HG03108 (cell line): ENCODE results near the gene SPOCK1.

ENCODE experiments used
- ATAC-seq: cut with Tn5 transposase; IDR thresholded peaks from one replicate; pipeline ENCODE4 v1.9.1; 2021; ENCODE audit warnings: moderate library complexity; ENCODE audit not compliant: unreplicated experiment

The SPOCK1 gene

DNA sequence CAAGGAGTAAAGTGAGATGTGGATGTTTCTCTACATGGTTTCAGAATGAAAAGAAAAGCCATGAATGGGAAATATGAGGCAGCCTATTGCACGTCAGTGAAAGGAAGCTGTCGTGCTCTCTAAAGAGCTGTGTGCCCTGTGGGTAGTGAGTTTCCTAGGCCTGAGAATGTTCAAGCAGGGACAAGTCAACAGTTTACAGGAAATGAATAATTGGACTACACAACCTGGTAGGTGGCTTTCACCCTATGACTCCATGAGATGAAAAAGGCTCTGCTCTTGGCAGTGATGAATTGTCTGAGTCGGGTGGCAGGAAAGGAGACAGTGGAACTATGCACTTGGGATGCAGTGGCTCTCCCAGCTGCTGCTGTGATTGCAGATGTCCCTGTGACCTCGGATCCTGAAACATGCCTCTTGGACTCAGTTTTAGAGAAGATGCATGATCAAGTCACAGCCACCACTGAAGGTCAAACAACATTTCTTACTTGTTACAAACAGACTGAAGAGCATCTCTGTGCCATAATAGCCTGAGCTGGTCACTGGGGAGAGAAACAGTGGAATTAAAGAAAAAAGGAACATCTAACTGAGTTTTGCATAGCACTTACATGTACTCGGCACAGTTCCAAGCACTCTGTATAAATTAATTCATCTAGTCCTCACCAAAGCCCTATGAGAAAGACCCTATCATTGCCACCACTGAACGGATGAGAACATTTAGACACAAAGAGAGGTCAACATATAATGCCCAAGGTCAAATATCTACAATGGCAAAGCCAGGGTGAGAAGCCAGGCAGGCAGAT lies 293.7 kb downstream of the SPOCK1 start:
- ATAC-seq: no peak

DNA sequence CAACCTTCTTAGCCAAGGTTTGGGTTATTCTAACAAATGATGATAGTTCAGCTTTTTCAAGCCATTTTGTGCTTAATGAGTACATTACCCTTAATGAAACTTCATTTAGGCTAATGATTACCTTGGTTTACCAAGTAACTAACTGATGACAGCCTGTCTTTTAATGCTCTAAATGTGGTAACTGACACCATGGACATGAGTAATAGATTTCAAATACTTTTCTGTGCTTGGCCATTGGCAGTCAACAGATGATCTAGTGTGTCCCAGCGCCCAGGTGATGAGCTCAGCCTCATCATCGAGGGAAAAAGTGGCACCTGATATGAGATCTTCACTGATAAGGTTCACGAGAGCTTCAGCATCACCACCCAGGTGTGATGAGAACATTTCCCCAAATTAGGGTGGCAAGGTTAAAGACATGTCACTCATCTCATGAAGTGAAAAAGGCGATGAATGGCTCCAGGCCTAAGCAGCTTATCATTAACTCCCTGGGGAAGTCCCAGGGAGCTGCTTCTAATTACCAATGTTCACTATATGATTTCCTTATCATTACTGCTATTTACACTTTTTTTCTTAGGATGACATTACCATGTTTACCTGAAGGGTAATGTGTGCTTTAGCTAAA lies 296.0 kb downstream of the SPOCK1 start:
- ATAC-seq: no peak

DNA sequence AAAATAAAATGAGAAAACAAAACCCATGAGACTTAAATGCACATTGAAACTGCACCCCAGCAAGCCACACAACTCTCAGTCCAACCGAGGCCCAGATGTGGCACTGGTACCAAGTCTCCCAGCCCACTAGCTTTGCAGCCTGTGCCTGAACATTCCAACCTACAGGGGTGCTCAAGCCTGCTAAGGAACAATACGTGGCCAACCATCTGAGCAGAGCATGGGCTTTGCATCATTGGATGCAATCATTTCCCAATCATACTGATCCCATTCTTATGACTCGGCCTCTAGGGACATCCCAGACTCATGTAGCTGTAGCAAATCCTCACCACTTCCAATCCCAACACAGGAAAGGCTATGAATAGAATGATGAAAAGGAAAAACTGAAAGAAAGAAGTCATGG lies 297.2 kb downstream of the SPOCK1 start:
- no peak for ATAC-seq

- ATAC-seq: no peak
These were observed 298.0 kb downstream of the SPOCK1 start for GRCh38 chr5:137200906-137201700.

DNA sequence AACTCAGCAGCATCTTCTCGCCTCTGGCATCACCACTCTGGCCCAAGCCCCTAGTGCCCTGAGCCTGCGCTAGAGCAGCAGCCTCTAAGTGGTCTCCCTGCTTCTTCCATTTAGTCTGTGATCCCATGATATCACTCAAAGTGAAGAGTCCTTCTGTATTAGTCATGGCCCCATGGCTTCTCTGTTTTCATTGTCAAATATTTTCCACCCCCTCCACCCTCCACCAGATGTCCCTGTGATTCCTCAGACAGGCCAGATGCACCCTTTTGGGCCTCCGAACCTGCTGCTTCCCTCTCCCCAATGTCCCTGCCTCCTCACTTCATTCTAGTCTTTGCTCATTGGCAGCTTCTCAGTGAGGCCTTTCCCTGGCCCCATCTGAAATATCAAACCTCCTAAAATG lies 299.2 kb downstream of the SPOCK1 start:
- ATAC-seq: no peak

GRCh38 chr5:137199201-137199600 lies 299.9 kb downstream of the SPOCK1 start:
- ATAC-seq: no peak

- ATAC-seq: no peak
These were observed 303.6 kb downstream of the SPOCK1 start for GRCh38 chr5:137195483-137195882.

- ATAC-seq: no peak
These were observed 304.8 kb downstream of the SPOCK1 start for GRCh38 chr5:137194300-137194699.

DNA sequence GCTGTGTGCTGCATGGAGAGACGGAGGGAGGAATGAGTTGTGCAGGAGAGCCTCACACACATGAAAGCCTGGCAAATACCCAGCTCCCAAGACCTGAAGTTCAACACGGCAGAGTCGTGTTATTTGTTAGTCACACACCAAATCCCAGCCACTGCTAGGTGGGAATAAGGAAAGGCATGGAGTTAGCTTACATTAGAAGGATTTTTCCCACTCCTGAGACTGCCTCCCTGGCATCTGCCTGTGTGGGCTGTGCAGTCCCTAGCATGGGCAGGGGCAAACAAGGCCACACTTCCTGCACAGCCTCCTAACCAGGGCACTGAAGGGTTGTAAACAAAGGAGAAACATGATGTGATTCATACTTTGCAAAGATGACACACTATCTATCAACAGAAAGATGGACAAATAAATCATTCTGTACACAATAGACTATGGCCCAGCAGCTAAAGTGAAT lies 306.8 kb downstream of the SPOCK1 start:
- no peak for ATAC-seq

DNA sequence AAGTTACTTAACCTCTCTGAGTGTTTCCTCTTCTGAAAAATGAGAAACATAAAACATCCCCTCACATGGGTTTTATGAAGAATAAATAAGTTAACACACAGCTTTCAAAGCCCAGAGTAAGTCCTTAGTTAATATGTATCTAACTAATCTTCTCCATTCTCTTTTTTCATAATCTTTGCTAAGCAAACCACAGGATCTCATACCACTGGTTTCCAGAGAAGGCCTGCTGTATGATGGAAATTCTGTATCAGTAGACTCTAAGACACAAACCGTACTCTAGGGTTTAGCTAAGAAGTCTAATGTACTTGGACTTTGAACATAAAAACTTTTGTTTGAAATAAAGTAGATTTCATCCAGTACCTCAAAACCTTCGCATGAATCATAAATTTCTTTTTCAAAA lies 307.9 kb downstream of the SPOCK1 start:
- ATAC-seq: no peak

DNA sequence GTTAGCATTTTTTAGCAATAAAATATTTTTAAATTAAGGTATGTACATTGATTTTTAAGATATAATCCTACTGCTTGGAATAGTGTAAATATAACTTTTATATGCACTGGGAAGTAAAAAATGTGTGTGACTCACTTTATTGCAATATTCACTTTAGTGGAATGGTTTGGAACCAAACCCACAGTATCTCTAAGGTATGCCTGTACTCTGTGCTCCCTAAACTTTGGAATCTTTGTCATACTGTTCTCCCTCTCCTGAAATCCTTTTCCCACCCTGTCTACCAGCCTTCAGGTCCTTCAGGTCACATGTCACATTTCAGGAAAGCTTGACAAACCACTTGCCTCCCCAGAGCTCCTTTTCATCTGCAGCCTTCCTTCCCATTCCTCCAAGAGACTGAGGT lies 308.7 kb downstream of the SPOCK1 start:
- no peak for ATAC-seq

GRCh38 chr5:137190031-137190430 lies 309.1 kb downstream of the SPOCK1 start:
- ATAC-seq: no peak

DNA sequence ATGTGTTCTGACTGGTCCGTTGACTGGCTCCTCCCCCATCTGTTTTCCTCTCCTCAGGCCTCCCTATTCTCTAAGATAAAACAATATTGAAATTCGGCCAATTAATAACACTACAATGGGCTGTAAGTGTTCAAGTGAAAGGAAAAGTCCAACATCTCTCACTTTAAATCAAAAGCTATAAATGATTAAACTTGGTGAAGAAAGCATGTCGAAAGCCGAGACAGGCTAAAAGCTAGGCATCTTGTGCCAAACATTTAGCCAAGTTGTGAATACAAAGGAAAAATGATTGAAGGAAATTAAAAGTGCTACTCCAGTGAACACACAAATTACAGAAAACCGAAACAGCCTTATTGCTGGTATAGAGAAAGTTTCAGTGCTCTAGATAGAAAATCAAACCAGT lies 310.6 kb downstream of the SPOCK1 start:
- ATAC-seq: no peak

- no peak for ATAC-seq
These were observed 312.2 kb downstream of the SPOCK1 start for GRCh38 chr5:137186759-137187461.

- ATAC-seq: no peak
These were observed 313.9 kb downstream of the SPOCK1 start for GRCh38 chr5:137185193-137185592.

GRCh38 chr5:137184734-137185133 lies 314.4 kb downstream of the SPOCK1 start:
- ATAC-seq: no peak

- ATAC-seq: no peak
These were observed 316.6 kb downstream of the SPOCK1 start for GRCh38 chr5:137182576-137182975.

DNA sequence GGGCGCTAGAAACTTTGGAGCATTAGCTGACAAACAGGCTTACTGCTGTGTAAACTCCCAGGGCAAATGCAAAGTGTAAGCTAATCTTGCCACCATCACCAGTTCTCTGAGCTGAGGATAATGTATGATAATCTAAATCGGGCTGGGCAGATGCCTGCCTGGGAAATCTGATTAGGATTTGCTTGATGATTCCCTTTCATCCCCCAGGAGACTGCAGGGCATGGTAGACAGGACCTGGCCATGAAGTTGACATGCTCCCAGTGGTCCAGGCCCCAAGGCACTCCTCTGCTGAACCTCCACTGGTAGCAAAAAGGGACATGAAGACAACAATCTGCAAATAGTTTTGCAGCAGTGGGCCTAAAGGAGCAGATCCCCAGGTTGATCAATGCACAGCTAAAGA lies 317.5 kb downstream of the SPOCK1 start:
- no peak for ATAC-seq

- no peak for ATAC-seq
These were observed 319.9 kb downstream of the SPOCK1 start for GRCh38 chr5:137179203-137179602.

DNA sequence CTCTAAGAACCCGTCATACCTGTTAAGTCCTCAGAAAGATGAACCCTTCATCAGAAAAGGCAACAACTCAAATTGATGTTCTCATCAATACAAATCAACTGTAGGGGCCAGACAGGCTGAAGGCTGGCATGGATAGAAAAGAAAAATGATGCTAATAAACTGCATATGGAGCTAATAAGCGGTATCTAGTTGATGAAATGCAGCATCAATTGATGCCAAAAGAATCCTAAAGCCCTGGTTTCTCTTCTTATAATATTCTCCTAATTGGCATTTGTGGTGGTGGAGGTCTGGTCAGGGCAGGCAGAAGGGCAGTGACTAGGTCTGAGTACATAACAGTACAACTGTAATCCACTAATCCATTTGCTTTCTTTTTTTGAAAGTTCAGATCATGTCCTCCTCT lies 322.5 kb downstream of the SPOCK1 start:
- no peak for ATAC-seq

- ATAC-seq: no peak
These were observed 323.0 kb downstream of the SPOCK1 start for GRCh38 chr5:137176126-137176525.
